NCI-H774 (cell line): Measurements from ENCODE around the gene MMD.
"Not testable (repeated sequence)": the region's sequence is repeated elsewhere in the genome, so short reads cannot be mapped to it uniquely, and the experiment has no call there.

Source experiments
- DNase-seq: peaks from one replicate; lab custom pipeline; 2025; lab: John Stamatoyannopoulos, UW

MMD gene, protein sequence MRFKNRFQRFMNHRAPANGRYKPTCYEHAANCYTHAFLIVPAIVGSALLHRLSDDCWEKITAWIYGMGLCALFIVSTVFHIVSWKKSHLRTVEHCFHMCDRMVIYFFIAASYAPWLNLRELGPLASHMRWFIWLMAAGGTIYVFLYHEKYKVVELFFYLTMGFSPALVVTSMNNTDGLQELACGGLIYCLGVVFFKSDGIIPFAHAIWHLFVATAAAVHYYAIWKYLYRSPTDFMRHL

GRCh38 chr17:55421179-55421934 is at the start of gene MMD:
MMD (minus strand) TSS chr17:55421835; CDS start chr17:55421695, 140 bp downstream.
- no peak for DNase-seq

- no peak for DNase-seq
These were observed 45.0 kb upstream of the MMD start for GRCh38 chr17:55466671-55467070.

DNA sequence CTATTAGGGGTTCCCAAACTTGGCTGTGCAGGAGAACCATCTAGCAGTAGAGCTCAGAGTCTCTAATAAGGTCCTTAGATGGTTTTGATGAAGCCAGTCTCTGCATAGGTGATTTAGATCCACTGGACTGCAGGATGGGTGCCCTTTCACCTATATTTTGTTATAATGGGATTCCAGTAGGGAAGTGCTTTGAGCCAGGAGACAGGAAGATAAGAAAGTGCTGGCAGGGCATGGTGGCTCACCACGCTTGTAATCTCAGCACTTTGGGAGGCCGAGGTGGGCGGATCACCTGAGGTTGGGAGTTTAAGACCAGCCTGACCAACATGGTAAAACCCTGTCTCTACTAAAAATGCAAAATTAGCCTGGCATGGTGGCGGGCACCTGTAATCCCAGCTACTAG is 44.1 kb upstream of the MMD start:
- DNase-seq = not testable (repeated sequence)

DNA sequence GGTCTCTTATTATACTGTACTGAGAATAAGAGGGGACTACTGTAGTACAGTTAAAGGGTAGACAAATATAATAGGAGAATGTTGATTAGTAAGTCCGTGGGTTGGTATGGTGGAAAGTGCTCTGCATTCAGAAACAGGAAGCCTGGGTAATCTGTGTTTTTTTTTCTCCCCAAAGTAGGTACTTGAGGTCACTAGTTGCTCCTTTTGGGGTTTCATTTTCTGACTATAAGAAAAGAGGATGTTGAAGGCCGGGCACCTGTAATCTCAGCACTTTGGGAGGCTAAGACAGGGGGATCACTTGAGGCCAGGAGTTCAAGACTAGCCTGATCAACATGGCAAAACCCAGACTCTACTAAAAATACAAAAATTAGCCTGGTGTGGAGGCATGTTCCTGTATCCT is 42.0 kb upstream of the MMD start:
- no peak for DNase-seq

DNA sequence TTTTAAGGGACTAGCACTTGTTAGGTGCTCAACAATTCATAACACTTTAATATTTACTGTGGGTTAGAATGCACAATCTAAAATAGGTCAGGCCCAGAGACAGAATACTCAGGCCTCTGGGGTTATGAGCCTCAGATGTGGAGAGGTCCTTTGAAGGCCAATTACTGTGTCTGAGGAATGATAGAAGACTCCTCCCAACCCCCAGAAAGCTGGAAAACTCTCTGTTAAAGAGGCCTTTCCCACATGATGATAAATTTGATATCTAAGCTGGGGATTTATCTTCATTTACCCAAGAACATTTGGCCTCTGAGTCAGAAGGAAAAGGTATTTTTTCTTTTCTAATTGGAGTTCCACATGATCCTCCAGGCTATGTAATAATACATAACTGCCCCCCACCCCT is 41.1 kb upstream of the MMD start:
- DNase-seq = no peak

- no peak for DNase-seq
These were observed 40.6 kb upstream of the MMD start for GRCh38 chr17:55462234-55462633.

DNA sequence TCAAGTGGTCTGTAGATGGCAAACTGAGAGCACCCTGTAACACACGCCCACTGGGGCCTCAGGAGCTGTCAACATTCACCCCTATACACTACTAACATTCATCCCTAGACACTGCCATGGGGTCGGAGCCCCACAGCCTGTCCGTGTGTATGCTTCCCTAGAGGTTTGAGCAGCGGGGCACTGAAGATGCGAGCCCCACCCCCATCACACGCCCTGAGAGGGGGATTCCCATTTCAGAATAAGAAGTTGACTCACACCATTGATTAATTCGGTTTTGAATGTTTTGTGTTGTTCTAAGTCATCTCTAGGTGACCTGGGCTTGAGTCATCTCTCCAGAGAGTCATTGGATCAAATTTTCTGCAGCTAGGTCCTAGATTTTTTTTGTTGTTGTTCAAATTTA is 37.3 kb upstream of the MMD start:
- DNase-seq = no peak

GRCh38 chr17:55458287-55458900 is 36.8 kb upstream of the MMD start:
- DNase-seq = no peak

DNA sequence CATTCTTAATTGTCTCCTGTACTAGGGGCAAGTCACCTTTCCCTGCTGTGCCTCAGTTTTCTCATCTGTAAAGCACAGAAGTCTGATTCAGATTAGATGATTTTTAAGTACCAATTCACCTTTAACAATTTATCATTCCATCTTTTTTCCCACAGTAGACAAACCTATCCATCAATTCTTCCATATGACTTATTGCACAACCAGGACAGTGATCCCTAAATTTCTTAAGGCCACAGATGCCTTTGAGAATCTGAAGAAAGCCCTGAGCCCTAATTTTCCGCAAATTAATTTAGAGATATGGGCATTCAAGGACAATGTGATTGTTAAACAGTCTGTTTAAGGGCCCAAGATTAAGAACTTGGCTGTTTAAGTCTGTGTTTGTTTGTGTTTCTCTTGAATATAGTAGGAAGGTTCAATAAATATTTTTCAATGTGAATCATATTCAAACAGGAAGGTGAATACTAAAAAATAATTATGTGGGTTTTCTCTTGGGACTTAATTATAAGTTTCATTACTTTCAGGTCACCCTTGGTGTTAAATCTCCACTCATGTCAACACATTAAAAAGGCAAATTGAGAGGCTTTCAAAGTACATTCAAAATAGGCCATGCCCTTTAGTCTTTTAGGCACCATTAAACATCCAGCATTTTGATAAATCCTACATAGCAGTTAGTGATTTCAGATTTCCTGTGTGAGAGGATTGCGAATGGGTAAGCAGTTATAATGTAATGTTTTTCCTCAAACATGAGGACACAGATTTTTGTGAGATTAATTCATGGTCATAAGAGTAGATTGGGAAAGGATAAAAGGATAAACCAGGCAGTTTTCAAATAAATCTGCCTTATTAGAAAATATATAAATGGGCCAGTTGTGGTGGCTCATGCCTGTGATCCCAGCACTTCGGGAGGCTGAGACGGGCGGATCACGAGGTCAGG is 34.9 kb upstream of the MMD start:
- no peak for DNase-seq

DNA sequence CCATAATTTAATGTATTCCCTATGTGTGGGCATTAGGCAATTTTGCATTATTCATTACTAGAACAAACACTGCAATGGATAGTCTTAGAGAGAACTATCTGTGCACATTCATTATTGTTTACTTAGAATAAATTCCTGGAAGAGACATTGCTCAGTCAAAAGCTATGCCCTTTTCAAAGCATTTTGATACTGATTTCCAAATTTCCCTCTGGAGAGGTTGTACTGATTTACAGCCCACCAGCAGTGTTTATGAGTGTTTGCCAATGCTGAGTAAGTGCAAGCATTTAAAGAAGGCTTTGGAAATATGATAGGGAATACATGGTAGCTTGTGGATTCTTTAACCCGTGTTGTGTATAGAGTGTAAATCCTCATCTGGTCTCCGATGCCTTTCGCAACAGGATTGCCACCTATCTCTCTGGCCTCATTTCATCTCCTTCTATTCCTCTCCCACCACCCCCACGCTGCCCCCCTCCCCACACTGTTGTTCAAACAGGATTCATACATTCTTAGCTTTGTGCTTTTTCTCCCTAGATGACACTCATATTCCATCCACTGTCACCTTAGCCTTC is 33.4 kb upstream of the MMD start:
- DNase-seq = no peak

DNA sequence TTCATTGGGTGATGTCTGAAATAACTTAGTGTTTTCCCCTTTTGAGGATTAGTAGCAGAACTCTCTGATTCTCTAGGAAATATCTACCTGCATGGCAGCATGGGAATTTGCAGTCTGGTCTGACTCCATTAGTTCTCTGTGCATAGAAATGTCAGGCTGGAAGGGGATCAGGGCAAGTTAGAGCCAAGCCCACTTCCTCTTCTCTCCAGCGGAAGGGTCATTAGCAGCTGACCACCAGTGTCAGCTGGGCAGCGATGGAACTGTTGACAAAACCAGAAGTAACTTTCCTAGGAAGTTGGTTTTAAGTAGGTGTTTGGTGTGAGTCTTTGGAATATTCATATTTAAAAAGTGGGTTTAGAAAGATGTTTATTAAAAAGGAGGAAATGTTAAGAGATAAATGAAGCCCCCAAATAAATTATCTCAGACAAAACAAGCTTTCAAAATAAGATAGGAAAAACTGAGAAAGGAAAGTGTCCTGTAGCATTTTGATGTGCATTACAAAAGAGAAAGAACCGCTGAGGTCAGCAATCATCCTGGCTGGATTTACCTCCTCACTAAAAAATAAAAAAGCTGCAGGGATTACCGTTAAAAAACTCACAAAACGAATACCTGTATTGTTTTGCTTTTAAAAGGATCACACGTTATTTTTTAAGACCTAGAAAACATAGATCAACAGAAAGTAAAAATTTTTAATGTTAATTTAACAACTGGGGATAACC is 32.4 kb upstream of the MMD start:
- DNase-seq = no peak

- no peak for DNase-seq
These were observed 30.6 kb upstream of the MMD start for GRCh38 chr17:55452139-55452790.

DNA sequence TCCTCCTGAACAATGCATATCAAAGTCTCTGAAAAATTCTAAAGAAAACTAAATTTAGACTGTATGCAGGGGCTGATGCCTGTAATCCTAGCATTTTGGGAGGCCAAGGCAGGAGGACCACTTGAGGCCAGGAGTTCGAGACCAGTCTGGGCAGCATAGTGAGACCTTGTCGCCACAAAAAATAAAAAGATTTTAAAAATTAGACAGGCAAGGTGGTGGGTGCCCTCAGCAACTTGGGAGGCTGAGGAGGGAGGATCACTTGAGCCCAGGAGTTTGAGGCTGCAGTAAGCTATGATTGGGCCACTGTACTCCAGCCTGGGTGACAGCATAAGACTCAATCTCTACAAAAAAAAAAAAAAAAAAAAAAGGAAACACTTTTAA is 30.1 kb upstream of the MMD start:
- no peak for DNase-seq

DNA sequence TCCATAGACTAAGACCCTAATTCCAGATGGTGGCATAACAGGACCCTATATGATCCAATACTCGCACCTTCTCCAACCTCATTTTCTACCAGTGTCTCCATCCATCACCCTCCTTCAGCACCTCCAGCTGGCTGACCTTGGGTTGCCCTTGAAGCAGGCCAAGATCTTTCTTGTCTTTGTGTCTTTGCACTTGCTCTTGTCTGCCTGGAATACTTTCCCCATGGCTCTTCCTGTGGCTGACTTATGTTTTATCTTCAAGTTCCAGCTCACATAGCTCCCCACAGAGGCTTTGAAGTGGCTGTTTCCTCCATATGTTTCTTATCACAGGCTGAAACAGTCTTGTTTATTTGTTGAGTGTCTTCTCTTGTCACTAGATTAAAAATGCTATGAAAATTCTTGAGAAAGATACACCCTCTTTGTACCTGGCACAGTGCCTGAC is 29.6 kb upstream of the MMD start:
- no peak for DNase-seq

DNA sequence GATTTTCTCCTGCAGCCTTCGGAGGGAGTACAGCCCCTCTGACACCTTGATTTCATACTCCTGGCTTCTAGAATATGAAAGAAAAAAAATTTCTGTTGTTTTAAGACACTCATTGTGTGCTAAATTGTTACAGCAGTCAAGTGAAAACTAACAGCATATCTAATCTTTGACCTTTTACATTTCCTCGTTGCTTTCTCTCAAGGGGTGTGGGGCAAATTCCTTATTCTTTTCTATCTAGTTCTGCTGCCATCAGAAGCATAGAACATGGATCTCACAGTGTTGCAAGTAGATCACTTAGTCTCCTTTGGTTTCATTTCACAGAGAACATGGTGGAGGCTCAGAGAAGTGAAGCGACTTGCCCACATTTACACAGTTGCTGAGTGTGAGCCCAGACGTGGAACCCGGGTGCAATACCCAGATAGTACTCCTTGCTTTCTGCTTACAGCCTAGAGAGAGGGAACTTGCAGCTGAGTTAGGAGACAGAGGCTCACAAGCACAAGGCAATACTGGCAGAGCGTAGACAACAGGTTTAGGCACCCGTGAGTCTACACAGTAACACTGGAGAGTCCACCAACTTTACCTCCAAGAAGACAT is 28.7 kb upstream of the MMD start:
- DNase-seq = no peak

DNA sequence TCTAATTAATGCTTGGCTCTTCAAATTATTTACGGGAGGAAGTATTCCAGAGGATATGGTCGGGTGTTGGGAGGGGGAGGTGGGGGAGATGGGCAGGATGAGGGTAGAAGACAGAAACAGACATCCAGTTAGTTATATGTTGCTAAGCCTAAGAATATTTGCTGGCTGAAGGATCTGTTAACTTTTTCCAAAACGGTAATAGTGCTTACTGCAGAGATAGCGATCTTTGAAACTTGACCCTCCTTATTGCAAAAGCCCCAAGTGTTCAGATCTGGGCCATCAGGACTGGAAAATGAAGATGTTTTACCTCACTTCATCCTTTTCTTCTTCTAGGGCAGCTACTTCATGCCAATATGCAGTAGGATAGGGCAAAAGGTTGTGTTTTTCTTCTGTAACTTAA is 27.0 kb upstream of the MMD start:
- no peak for DNase-seq

- no peak for DNase-seq
These were observed 25.1 kb upstream of the MMD start for GRCh38 chr17:55446581-55447205.

GRCh38 chr17:55446004-55446403 is 24.4 kb upstream of the MMD start:
- DNase-seq = not testable (repeated sequence)

DNA sequence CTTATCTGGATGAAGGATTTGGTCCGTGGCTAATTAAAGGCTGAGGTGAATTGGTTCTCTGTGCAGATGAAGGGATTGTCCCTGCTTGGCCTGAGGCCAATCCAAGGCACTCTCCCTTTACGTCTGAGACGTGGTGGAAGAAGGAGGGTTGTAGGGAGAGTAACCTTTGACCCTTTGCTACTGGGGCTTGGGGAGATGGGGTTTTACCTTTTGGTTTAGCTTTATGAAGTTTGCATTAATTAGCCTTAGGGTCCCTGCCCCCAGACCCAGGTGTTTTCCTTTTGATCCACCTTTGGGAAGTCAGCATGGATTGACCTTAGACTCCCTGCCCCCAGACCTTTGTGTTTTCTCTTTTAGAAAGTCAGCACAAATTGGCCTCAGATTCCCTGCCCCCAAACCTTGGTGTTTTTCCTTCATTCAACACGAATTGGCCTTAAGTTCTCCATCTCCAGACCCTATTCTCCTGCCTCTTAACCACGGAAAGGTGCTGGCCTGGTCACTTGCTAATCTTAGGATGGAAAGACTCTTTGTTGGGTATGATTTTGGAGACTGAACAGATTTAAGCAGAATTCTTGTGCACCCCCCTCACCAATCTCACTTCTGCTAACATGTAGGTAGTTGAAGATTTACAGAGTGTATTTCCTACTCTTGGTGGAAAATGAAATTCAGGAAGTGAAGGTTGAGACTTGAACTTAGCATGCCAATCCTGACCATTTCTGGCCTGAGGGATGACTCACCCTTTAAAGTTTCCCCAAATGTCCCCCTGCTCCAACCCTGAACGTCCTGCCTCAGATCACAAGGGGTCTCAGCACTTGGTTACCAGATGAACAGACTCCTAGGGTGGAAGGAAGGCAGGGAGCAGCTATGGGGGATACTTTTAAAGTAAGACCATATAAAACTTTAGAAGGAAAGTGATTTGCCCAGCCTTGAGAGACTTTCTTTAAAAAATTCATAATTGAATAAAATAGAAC is 23.1 kb upstream of the MMD start:
- no peak for DNase-seq
